ENCODE results near the gene RTP3.
"Not testable (repeated sequence)": the region's sequence is repeated elsewhere in the genome, so short reads cannot be mapped to it uniquely, and the experiment has no call there.

Gene RTP3

DNA sequence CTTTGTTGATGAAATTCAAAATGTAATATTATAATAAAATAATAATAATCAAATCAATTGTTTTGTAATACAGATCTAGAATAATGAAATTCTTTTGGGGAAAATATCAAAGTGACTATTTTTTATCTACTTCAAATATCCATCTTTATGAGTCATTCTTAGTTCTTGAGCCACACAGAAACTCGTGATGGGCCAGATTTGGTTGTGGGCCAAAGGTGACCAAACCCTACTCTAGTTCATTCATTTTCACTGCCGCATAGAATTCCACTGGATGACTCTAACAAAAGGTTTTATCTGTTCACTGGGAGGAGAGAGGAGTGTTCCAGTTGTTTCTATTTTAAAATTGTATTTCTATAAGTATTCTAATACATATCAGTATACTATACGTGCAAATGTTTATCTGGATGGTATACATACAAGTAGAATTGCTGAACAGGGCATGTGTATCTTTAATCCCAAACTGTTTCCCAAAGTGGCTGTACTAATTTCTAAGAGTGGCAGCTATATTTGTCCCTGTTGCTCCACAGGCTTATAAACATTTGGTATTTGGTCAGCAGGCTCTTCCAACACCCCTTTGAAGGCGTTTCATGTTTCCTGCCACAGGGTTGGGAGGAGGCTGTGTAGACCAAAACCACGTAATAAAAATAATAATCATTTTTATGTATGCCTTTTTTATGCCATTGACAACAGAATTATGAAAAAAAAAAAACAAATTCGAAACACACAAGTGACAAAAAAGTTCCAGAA lies 7.3 kb upstream of the RTP3 start:
- Mint-ChIP-seq H3K27ac (no peak overlapping the region), H3K9me3 (no peaks in the 10 kb centered on the region), H3K36me3 (ENCODE audit: insufficient read depth) (no peaks in the 10 kb centered on the region), H3K4me1 (ENCODE audit: low read depth in 2 of 2) (peaks cover 9 to 12% of the 10 kb centered on the region in 2 donors), H3K27me3 (no peaks in the 10 kb centered on the region), H3K4me3 (no peak overlapping the region)
- no peak for DNase-seq
- ATAC-seq (replicated peaks) = no peak

DNA sequence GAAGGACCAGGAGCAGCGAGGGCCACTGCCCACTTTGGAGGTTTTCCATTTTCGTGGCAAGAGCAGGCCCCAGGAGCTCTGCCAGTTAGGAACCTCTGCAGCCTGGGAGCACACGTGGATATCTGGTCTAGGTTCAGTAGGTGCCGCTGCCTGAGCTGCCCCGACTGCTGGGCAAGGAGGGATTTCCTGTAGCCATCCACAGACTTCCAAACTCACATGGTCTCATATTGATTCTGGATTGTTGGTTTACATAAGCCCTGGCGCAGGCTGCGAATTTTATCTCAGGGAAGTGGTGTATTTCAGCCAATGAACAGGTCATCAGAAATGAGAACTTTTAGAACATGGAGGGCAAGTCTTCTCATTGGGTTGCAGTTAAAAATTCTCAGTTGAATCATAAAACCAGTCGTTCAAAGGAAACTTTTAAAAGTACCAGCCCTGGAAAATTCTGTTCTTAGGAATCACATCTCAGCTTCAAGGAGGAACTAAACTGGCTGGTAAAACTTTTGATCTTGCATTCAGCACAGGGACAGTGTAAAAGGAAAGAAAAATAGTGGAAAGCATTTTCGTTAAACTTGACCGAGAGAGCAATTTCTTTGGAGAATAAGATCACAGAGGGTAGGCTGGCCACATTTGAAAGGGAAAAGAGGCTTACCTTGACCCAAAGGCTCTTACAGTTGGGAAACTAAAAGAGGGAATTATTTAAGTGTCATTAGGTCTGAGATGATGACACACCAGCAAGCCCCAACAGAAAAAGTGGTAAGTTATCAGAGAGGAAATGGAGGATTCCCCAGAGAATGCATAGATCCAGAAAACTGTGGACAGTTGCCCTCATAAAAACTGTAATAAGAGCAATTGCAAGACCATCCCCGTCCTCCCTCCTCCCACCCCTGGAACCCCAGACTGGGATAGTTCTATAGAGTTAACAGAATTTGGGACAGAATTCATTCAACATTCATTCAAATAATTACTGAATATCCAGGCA lies 6.4 kb upstream of the RTP3 start:
- Mint-ChIP-seq H3K4me1 (ENCODE audit: low read depth in 2 of 2) (peaks cover 9 to 12% of the 10 kb centered on the region in 2 donors), H3K27ac (no peak overlapping the region), H3K4me3 (no peak overlapping the region)

DNA sequence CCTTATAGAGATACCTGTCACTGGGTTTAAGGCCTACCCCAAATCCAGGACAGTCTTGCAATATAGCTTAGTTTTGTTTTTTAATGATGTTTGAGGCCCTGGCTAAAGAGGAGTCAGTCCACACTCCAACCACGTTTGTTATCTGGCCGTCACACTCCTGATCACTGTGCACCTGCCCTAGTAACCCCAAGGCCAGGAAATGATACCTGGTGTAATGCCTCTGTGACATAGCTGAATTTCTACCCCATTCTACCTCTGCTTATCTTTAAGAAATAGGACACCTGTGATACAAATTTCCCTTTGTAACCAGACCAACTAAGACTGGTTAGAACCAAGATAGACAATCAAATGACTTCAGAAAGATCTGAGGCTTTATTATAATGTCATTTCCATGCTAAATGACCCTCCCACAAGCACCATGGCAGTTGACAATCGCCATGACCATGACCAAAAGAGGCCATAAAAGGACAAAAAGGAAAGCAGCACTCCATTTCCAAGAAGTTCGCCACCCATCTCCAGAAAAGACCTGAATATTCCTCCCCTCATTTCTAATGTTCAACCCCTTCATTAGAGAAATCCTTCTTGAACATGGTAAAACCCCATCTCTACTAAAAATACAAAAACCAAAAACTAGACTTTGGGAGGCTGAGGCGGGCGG lies 4.8 kb upstream of the RTP3 start:
- Mint-ChIP-seq H3K9me3 (no peaks in the 10 kb centered on the region), H3K4me1 (ENCODE audit: low read depth in 2 of 2) (peaks cover 9 to 12% of the 10 kb centered on the region in 2 donors), H3K36me3 (ENCODE audit: insufficient read depth) (no peaks in the 10 kb centered on the region), H3K27me3 (no peaks in the 10 kb centered on the region), H3K4me3 (no peak overlapping the region), H3K27ac (peak overlapping the region in 1 of 2 donors; percentile 53)
- no peak for DNase-seq
- ATAC-seq (replicated peaks) = no peak

More for the DNA sequence above, 6.4 kb upstream of the RTP3 start:
- DNase-seq (no peak), ATAC-seq (replicated peaks) (no peak)
- no peaks in the 10 kb centered on the region for H3K36me3 Mint-ChIP-seq (ENCODE audit: insufficient read depth)
- no peaks in the 10 kb centered on the region for H3K9me3 Mint-ChIP-seq
- no peaks in the 10 kb centered on the region for H3K27me3 Mint-ChIP-seq

DNA sequence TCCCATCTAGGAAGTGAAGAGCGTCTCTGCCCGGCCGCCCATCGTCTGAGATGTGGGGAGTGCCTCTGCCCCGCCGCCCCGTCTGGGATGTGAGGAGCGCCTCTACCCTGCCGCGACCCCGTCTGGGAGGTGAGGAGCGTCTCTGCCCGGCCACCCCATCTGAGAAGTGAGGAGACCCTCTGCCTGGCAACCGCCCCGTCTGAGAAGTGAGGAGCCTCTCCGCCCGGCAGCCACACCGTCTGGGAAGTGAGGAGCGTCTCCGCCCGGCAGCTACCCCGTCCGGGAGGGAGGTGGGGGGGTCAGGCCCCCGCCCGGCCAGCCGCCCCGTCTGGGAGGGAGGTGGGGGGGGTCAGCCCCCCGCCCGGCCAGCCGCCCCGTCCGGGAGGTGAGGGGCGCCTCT lies 3.3 kb upstream of the RTP3 start:
- not testable (repeated sequence) for DNase-seq; H3K27me3 Mint-ChIP-seq; ATAC-seq (replicated peaks); H3K9me3 Mint-ChIP-seq; H3K27ac Mint-ChIP-seq; H3K36me3 Mint-ChIP-seq (ENCODE audit: insufficient read depth); H3K4me3 Mint-ChIP-seq; H3K4me1 Mint-ChIP-seq (ENCODE audit: low read depth in 2 of 2)

DNA sequence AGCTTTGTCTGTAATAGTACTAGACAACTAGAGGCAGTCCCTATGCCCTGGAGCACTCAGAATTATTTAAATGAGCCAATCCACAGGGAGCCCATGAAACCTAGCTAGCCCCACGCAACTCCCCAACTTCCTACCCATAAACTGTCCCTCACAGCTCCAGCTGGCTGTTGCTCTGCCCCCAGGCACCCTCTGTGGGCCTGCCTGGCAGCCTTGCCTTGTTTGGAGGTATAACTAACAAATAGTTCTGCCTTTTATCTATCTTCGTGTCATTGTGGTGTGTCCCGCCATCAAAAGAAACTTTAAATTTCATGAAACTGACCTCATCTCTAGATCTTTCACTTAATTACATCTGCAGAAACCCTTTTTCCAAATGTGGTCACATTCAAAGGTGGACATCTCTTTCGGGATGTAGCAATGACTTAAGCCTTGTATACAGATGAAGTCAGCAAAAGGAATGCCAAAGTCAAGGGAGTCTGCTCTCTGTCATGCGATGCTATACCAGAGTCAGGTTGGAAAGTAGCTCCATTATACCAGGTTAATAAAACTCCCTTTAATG lies 1.8 kb upstream of the RTP3 start:
- Mint-ChIP-seq H3K9me3 (no peaks in the 10 kb centered on the region), H3K27me3 (no peaks in the 10 kb centered on the region), H3K36me3 (ENCODE audit: insufficient read depth) (no peaks in the 10 kb centered on the region), H3K27ac (no peak overlapping the region), H3K4me3 (no peak overlapping the region), H3K4me1 (ENCODE audit: low read depth in 2 of 2) (no peaks in the 10 kb centered on the region)
- ATAC-seq (replicated peaks) (no peak), DNase-seq (no peak)

DNA sequence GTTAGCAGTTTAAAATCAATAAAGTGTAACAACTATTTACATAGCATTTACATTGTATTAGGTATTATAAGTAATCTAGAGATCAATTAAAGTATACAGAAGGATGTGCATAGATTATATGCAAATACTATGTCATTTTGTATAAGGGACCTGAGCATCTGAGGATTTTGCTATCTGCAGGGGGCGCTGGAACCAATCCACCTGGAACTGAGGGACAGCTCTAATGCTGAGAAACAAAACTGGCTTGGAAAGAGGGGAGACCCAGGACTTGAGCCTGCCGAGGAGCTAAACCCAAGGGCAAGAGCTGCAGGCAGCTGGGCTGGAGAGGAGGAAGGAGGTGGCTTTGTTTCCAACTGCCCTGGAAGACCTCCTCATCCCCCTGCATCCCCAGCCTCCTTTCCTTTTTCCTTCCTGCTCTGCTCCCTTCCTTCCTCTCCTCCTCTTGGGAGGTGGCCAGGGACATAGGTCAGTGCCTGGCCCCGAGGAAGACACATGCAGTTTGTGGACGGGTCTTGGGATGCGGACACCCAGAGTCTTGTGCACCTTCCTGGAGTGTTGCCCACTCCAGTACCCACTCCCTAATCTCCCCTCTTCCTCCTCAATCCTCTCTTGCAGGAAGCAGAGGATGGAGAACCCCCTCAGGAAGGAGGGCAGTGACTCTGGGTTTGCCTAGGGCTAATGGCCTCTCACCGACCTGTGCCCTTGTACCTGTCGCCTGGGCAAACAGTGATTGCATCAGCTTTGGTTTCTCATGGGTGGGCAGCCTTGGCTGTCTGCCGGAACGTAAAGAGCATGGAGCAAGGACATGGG lies 825 bp upstream of the RTP3 start:
- no peak overlapping the region for H3K4me3 Mint-ChIP-seq
- H3K36me3 Mint-ChIP-seq (ENCODE audit: insufficient read depth) = no peaks in the 10 kb centered on the region
- ATAC-seq (replicated peaks) (no peak), DNase-seq (peak; percentile 32 to 44 (median 34))
- no peaks in the 10 kb centered on the region for H3K27me3 Mint-ChIP-seq
- H3K27ac Mint-ChIP-seq = peak overlapping the region in 1 of 2 donors; percentile 46
- no peaks in the 10 kb centered on the region for H3K9me3 Mint-ChIP-seq
- H3K4me1 Mint-ChIP-seq (ENCODE audit: low read depth in 2 of 2) = no peaks in the 10 kb centered on the region

DNA sequence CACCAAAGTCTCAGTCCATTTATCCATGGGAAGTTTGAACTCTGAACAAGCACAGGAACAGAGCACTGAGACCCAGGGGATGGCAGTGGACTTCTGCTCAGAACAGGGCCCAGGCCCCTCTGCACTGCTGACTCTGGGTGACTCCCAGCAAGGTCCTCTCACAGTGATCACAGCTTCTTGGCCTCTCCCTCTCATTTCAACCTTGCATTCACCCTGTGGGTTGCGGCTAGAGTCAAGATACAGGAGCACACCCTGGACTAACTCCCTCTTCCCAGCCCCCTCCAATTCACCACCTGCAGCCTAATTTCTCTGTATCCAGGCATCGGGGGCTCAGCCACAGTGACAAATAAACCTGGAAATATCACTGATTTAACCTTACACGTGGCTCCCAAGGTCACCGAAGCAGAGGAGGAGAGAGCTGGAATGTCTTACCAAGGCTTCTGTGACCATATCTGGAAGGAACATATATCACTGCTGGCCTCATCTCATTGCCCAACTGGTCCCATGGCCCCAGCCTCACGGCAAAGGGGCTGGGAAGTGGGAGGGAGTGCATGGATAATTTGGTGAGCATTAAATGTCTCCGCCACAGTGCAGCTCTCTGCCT lies 1.2 kb downstream of the RTP3 start:
- H3K27me3 Mint-ChIP-seq = no peaks in the 10 kb centered on the region
- no peaks in the 10 kb centered on the region for H3K36me3 Mint-ChIP-seq (ENCODE audit: insufficient read depth)
- no peaks in the 10 kb centered on the region for H3K4me1 Mint-ChIP-seq (ENCODE audit: low read depth in 2 of 2)
- H3K4me3 Mint-ChIP-seq = no peak overlapping the region
- H3K27ac Mint-ChIP-seq = peak overlapping the region in 1 of 2 donors; percentile 0
- H3K9me3 Mint-ChIP-seq = no peaks in the 10 kb centered on the region
- DNase-seq (no peak), ATAC-seq (replicated peaks) (no peak)

DNA sequence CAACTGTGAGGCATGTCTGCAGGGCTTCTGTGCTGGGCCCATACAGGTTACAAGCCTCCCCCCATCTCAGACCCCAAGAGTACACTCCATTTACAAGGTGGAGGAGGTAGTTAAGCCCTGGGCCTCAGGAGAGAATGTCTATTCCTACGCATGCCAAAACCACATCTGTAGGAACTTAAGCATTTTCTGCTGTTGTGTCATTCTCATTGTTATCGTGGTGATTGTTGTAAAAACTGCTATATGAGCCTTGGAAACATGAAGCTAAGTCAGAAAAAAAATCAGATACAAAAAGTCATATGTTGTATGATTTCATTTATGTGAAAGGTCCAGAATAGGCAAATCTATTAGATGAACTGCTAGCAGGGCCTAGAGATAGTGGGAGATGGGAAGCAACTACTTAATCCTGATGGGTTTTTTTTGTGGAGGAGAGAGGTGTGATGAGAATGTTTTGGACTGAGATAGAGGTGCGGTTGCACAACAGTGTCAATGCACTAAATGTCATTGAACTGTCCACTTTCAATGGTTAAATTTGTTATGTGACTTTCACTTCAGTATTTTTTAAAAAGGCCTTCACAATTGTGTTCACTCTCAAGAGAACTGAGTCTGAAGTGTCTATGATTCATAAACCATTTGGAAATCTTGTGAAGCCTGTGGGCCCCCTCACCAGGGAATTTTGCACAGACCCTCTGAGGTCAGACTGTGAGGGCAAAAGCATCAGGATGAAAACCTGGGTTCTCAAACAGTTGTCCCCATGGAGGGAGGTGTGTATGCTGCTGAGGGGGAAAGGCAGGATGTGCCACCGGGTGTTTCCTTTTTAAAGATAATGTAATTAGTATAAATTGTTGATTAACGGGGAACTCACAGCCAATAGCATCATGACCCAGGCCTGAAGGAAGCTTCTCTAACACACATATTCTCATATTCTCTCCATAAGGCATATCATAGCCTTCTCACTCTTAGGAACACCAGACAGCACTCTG lies 3.2 kb downstream of the RTP3 start:
- H3K27ac Mint-ChIP-seq = no peak overlapping the region
- peaks cover 0 to 1% of the 10 kb centered on the region in 2 donors for H3K4me1 Mint-ChIP-seq (ENCODE audit: low read depth in 2 of 2)
- H3K9me3 Mint-ChIP-seq = no peaks in the 10 kb centered on the region
- H3K4me3 Mint-ChIP-seq = no peak overlapping the region
- DNase-seq = no peak
- no peaks in the 10 kb centered on the region for H3K36me3 Mint-ChIP-seq (ENCODE audit: insufficient read depth)
- H3K27me3 Mint-ChIP-seq = peaks cover 0 to 2% of the 10 kb centered on the region in 2 donors
- ATAC-seq (replicated peaks) = no peak

DNA sequence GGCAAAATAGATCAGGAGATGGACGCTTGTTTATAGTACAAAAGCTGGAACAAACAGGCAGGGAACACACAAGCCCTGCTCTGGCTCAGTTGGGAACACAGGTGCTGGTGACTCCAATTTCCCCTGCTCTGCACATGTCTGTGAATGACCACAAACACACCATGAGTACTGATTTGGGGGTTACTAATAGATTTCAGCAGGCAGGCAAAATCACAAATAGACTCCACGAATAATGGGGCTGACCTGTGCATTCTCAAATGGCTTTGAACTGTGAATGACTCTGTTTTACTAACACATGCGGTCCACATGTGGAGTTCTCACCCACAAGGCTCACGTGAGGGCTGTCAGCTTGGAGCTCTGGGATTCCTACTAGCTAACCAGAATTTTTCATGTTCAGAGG lies 3.9 kb downstream of the RTP3 start:
- DNase-seq (no peak), ATAC-seq (replicated peaks) (no peak)
- Mint-ChIP-seq H3K27ac (no peak overlapping the region), H3K27me3 (peaks cover 0 to 9% of the 10 kb centered on the region in 2 donors), H3K4me1 (ENCODE audit: low read depth in 2 of 2) (peaks cover 0 to 1% of the 10 kb centered on the region in 2 donors), H3K36me3 (ENCODE audit: insufficient read depth) (no peaks in the 10 kb centered on the region), H3K9me3 (no peaks in the 10 kb centered on the region), H3K4me3 (no peak overlapping the region)

DNA sequence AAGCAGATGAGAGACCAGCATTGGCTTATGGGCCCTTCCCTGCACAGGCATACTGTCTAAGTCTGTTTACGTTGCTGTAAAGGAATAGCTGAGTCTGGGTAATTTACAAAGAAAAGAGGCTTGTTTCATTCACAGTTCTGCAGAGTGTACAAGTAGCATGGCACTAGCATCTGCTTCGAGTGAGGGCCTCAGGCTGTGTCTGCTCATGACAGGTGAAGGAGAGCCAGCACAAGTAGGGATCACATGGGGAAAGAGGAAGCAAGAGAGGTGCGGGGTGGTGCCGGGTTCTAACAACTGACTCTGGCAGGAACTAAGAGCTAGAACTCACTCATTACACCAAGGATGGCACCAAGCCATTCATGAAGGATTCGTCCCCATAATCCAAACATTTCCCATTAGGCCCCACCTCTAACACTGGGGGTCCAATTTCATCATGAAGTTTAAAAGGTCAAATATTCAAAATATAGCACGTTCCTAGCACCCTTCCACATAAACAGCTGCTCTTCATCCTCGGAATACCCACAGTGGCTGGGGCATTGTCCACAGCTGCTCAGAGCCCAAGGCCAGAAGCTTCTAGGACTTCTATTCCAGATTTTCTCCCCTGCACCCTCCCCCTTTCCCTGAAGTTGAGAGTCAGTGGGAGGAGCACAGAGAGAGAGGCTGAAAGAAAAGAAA lies 5.6 kb downstream of the RTP3 start:
- peaks cover 0 to 1% of the 10 kb centered on the region in 2 donors for H3K4me1 Mint-ChIP-seq (ENCODE audit: low read depth in 2 of 2)
- peak overlapping the region in 1 of 2 donors; percentile 79 for H3K27ac Mint-ChIP-seq
- ATAC-seq (replicated peaks) = no peak
- no peak for DNase-seq
- no peaks in the 10 kb centered on the region for H3K9me3 Mint-ChIP-seq
- peaks cover 4 to 14% of the 10 kb centered on the region in 2 donors for H3K27me3 Mint-ChIP-seq
- H3K4me3 Mint-ChIP-seq = no peak overlapping the region
- no peaks in the 10 kb centered on the region for H3K36me3 Mint-ChIP-seq (ENCODE audit: insufficient read depth)

DNA sequence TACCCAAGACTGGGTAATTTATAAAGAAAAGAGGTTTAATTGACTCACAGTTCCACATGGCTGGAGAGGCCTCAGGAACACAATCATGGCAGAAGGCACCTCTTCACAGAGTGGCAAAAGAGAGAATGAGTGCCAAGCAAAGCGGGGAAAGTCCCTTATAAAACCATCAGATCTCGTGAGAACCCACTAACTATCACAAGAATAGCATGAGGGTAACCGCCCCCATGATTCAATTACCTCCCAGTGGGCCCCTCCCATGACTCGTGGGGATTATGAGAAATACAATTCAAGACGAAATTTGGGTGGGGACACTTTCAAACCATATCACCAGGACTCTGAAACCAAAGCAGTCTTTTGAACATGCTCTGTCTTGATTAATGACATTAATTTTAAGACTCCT lies 7.0 kb downstream of the RTP3 start:
- ATAC-seq (replicated peaks) = peak; percentile 58
- Mint-ChIP-seq H3K4me3 (no peak overlapping the region), H3K9me3 (no peaks in the 10 kb centered on the region), H3K27ac (no peak overlapping the region), H3K27me3 (peaks cover 4 to 14% of the 10 kb centered on the region in 2 donors), H3K36me3 (ENCODE audit: insufficient read depth) (no peaks in the 10 kb centered on the region), H3K4me1 (ENCODE audit: low read depth in 2 of 2) (peaks cover 0 to 1% of the 10 kb centered on the region in 2 donors)
- no peak for DNase-seq
